Activated CD4-positive, alpha-beta T cell treated with anti-CD3 and anti-CD28 coated beads, Interleukin-2, amount 50 U/mL, for 24 hours (primary cell): ENCODE results near the gene SAP30L.

Experiments used
- DNase-seq, 2 donors: peaks; one replicate each; pipeline ENCODE4 v3.0.0-alpha.2; 2020; ENCODE audit warnings: low read depth in 1 of 2, low spot score in 1 of 2

Gene SAP30L

GRCh38 chr5:154419236-154419635, 26.6 kb upstream of the SAP30L start:
- DNase-seq = no peak

- no peak for DNase-seq
Measured at GRCh38 chr5:154421868-154422267, 23.9 kb upstream of the SAP30L start.

GRCh38 chr5:154422298-154422697, 23.5 kb upstream of the SAP30L start:
- no peak for DNase-seq

GRCh38 chr5:154428208-154428607, 17.6 kb upstream of the SAP30L start:
- no peak for DNase-seq

GRCh38 chr5:154429341-154429740, 16.5 kb upstream of the SAP30L start:
- DNase-seq = no peak

- DNase-seq = no peak
Measured at GRCh38 chr5:154430466-154430865, 15.3 kb upstream of the SAP30L start.

GRCh38 chr5:154430961-154431630, 14.7 kb upstream of the SAP30L start:
- no peak for DNase-seq

GRCh38 chr5:154435226-154435625, 10.6 kb upstream of the SAP30L start:
- DNase-seq = no peak

- DNase-seq = no peak
Measured at GRCh38 chr5:154437281-154437965, 8.4 kb upstream of the SAP30L start.

- DNase-seq = no peak
Measured at GRCh38 chr5:154440540-154440939, 5.3 kb upstream of the SAP30L start.

- DNase-seq = no peak
Measured at GRCh38 chr5:154442801-154443200, 3.0 kb upstream of the SAP30L start.

GRCh38 chr5:154444556-154445421, 1.0 kb upstream of the SAP30L start:
- no peak for DNase-seq

- DNase-seq = peak in 1 of 2 donors; percentile 20
Measured at GRCh38 chr5:154446195-154447088, 645 bp downstream of the SAP30L start.

- no peak for DNase-seq
Measured at GRCh38 chr5:154447089-154447725, 1.4 kb downstream of the SAP30L start.

GRCh38 chr5:154449786-154450185, 4.0 kb downstream of the SAP30L start:
- DNase-seq = no peak

- no peak for DNase-seq
Measured at GRCh38 chr5:154451957-154452356, 6.2 kb downstream of the SAP30L start.

GRCh38 chr5:154455585-154455984, 9.8 kb downstream of the SAP30L start:
- no peak for DNase-seq

GRCh38 chr5:154456540-154456939, 10.7 kb downstream of the SAP30L start:
- no peak for DNase-seq

- no peak for DNase-seq
Measured at GRCh38 chr5:154459015-154459414, 13.2 kb downstream of the SAP30L start.

GRCh38 chr5:154460172-154460571, 14.4 kb downstream of the SAP30L start:
- no peak for DNase-seq
